Esophagus muscularis mucosa (tissue), 4 donors: ENCODE data around the gene DENND2D. TPM values are rescaled to one million over a fixed set of nuclear protein-coding genes. Genes with fewer than 3 reads are reported as not detected.

Experiments
- DNase-seq: peaks from one replicate; pipeline ENCODE4 v3.0.0-alpha.2; 2017; ENCODE audit errors: extremely low spot score
- H3K27ac ChIP-seq, 4 donors: fragments of 200-600 bp; sonication (generic); replicated peaks in 1 of 4; 1 replicate in 3 of 4; 2 replicates in 1 of 4; pipeline ENCODE4 v1.5.1; 2016 to 2019; ENCODE audit warnings: mild to moderate bottlenecking in 1 of 4
- H3K27me3 ChIP-seq, 4 donors: fragments of 200-600 bp; sonication (generic); one replicate each; pipeline versions ENCODE4 v1.5.1 to v1.6.0; 2016 to 2019
- H3K36me3 ChIP-seq, 4 donors: fragments of 200-600 bp; sonication (generic); one replicate each; pipeline ENCODE4 v1.5.1; 2016 to 2019
- H3K4me1 ChIP-seq, 4 donors: fragments of 200-600 bp; sonication (generic); one replicate each; pipeline ENCODE4 v1.5.1; 2016 to 2019
- H3K4me3 ChIP-seq, 4 donors: fragments of 200-600 bp; sonication (generic); 1 replicate in 2 of 4; 2 replicates in 2 of 4; pipeline ENCODE4 v1.5.1; 2016 to 2019; ENCODE audit warnings: mild to moderate bottlenecking in 4 of 4, moderate library complexity in 1 of 4
- H3K9me3 ChIP-seq, 4 donors: fragments of 200-600 bp; sonication (generic); 1 replicate in 3 of 4; 2 replicates in 1 of 4; pipeline ENCODE4 v1.5.1; 2016 to 2019
- EP300 ChIP-seq: sonication (generic); formaldehyde crosslinking; IDR thresholded peaks from one replicate; pipeline ENCODE4 v1.6.1; 2017; ENCODE audit warnings: antibody characterized with exemption
- POLR2A ChIP-seq: fragments of 450-650 bp; IDR thresholded peaks from one replicate; pipeline ENCODE4 v1.6.1; 2017; ENCODE audit warnings: antibody characterized with exemption, moderate library complexity, mild to moderate bottlenecking, low read depth
- POLR2AphosphoS5 ChIP-seq, 2 donors: sonication (generic); formaldehyde crosslinking; IDR thresholded peaks; one replicate each; pipeline ENCODE4 v1.6.1; 2017; ENCODE audit warnings: antibody characterized with exemption in 2 of 2
- WGBS: methylation state at CpG from one replicate; pipeline ENCODE4 v1.1.5; 2018; 5-methylcytosine and 5-hydroxymethylcytosine counted together
- intact Hi-C: fragments of 100-400 bp; cut with DNase I; formaldehyde crosslinking; loops from one replicate; pipeline ENCODE4 v1.15.1; 2023
- small RNA-seq, 3 donors: library from RNA; depleted of rRNA; stranded (forward); fragments of <200 nt; gene quantifications; one replicate each; pipeline ENCODE3, GENCODE V24; 2016
- total RNA-seq, 4 donors: library from RNA; depleted of rRNA; stranded (reverse); fragments of >200 nt; gene quantifications; one replicate each; pipeline versions ENCODE4 v1.1.0 to v1.2.1, GENCODE V29; 2016

DENND2D gene
- total RNA-seq, 4 donors from 2014 or later = 4.0 to 13.8 (median 5.2) TPM

DNA sequence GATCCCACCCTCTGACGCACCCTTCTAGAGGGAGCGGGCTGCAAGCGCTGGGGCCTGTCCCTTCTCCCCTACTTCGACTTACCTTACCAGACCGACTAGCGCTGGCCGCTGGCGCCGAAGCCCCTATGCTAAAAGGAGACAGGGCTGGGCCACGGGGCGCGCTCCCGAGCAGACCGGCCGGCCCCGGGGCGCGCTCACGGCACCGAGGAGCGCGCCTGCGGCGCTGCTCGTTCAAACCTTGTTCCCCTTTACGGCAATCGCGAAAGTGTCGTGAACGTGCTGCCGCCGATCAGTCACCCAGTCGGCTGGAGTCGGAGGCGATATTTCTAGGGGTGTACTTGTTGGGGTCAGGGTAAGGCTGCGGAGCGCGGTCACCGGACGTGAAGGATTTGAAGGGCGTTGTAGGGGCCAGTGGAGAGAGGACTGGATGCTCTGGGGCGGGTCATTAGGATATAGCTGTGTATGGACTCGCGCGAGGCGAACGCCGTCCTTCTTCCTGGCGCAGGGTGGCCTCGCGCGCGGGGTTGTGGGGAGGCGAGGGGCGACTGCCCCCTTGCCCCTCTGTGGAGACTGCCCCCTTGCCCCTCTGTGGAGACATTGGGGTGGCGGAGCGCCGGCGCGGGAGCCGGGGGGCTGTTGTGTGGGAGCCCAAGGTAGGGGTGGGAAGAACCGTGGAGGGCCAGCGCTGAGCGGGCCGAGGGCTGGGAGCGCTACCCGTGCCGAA lies 60.3 kb downstream of the DENND2D start, which contains the start of the genes CEPT1 and DRAM2:
CEPT1 (plus strand) TSS at position 268 of the 724 bp plus-strand sequence. CDS start 7,492 bp downstream, outside the sequence.
DRAM2 (minus strand) TSS at position 138 of the 724 bp plus-strand sequence. CDS start 8,539 bp downstream, outside the sequence.
- WGBS = 0% methylated on average over 30 of the region's 68 CpGs
- TF ChIP-seq POLR2A = peak; percentile 20
- TF ChIP-seq POLR2AphosphoS5 (IDR thresholded peaks at IDR 0.05) = peak; percentile 80 to 86
- TF ChIP-seq EP300 = no peak
- peaks cover 0 to 17% (median 8%) of the 10 kb centered on the region in 4 donors for H3K36me3 ChIP-seq
- peaks cover 28 to 39% (median 34%) of the 10 kb centered on the region in 4 donors for H3K4me1 ChIP-seq
- intact Hi-C loops = no loop called here
- DNase-seq = peak; percentile 98
- H3K4me3 ChIP-seq = peak within 1 kb of the TSS; percentile 58 to 96 (median 85)
- H3K9me3 ChIP-seq = no peaks in the 10 kb centered on the region
- H3K27ac ChIP-seq = peak within 1 kb of the TSS; percentile 92 to 96 (median 93)
- no peaks in the 10 kb centered on the region for H3K27me3 ChIP-seq

DNA sequence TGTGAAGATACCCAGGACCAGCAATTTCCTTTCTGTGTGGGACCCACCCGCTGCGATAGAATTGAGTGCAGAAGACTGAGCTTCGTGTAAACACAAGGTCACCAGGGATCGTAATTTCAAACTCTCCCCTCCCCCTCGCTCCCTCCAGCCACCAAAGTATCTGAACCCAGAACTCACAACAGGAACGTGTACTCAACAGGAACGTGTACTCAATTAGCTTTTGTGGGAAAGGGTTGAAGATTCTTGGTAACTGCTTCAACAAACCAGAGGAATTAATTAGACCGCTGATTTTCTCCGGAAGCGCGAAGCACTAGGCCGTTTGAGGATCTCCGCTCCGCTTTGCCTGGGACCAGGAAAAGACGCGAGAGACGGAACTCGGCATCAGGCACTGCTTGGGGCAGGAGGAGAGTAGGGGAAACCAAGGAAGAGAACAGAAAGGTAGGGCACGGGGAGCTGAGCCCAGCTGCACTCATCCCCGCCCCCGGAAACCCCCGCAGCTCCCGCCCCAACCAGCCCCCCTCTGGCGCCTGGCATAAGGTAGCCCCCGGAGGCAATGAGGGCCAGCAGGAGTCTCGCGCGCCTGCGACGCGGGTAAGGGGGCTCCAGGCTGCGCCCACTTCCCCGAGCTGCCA lies 61.0 kb downstream of the DENND2D start:
- no peak for DNase-seq
- WGBS = under 1% methylated on average over 30 of the region's 33 CpGs
- TF ChIP-seq POLR2A = no peak
- Histone ChIP-seq H3K27ac (peak overlapping the region; percentile 92 to 96 (median 93)), H3K9me3 (no peaks in the 10 kb centered on the region), H3K36me3 (peaks cover 0 to 20% (median 10%) of the 10 kb centered on the region in 4 donors), H3K4me3 (peak overlapping the region; percentile 58 to 96 (median 85)), H3K27me3 (no peaks in the 10 kb centered on the region), H3K4me1 (peaks cover 28 to 39% (median 34%) of the 10 kb centered on the region in 4 donors)
- intact Hi-C loops = no loop called here

Small RNAs within 50 kb of the gene (small RNA-seq; reads per million reads assigned to genes)
- gene AL355816.1 = 0 reads per million in 3 donors

Other genes starting within 250 kb of the DENND2D start
- 1 to 10 TPM; 4.5 to 8.3 (median 6.6) TPM for gene LRIF1, start 236.7 kb downstream of the DENND2D start, total RNA-seq
- gene DRAM2, start 60.6 kb downstream of the DENND2D start, total RNA-seq = 10 to 100 TPM; 28.7 to 31.6 (median 30.0) TPM
- gene CEPT1, start 60.4 kb downstream of the DENND2D start, total RNA-seq = 10 to 100 TPM; 20.2 to 27.0 (median 23.7) TPM
- 1 to 10 TPM in 2 of 4 donors, not detected in 2; 1.7 to 5.4 TPM for gene CHI3L2, start 27.1 kb upstream of the DENND2D start, total RNA-seq
- gene CHIA, start 90.2 kb upstream of the DENND2D start, total RNA-seq = not detected
- 1 to 10 TPM in 3 of 4 donors, under 1 TPM in 1; 0.83 to 1.2 (median 1.2) TPM for gene OVGP1, start 227.1 kb upstream of the DENND2D start, total RNA-seq
- gene WDR77, start 248.6 kb upstream of the DENND2D start, total RNA-seq = 10 to 100 TPM; 20.8 to 27.6 (median 25.7) TPM
- gene ATP5PB, start 248.8 kb upstream of the DENND2D start, total RNA-seq = 100 to 1,000 TPM; 177 to 203 (median 192) TPM